Rectal smooth muscle tissue (tissue), 1 donor: ENCODE measurements around the gene CBX1.
A peak's percentile ranks its signal among the peaks of the same experiment; 100 is the strongest.

Experiments used
- H3K27ac ChIP-seq: one replicate; pipeline ENCODE4 v1.7.0; 2013; ENCODE audit warnings: low read depth, low read length, inconsistent platforms
- H3K27me3 ChIP-seq: one replicate; pipeline ENCODE4 v1.7.0; 2013; ENCODE audit warnings: low read length; ENCODE audit not compliant: control insufficient read depth, insufficient read depth
- H3K36me3 ChIP-seq: one replicate; pipeline ENCODE4 v1.7.0; 2013; ENCODE audit warnings: low read length; ENCODE audit not compliant: control insufficient read depth, insufficient read depth
- H3K4me1 ChIP-seq: one replicate; pipeline ENCODE4 v1.7.0; 2013; ENCODE audit warnings: low read length; ENCODE audit not compliant: control insufficient read depth, insufficient read depth
- H3K4me3 ChIP-seq: one replicate; pipeline ENCODE4 v1.7.0; 2013; ENCODE audit warnings: low read length
- H3K9ac ChIP-seq: one replicate; pipeline ENCODE4 v1.7.0; 2013; ENCODE audit warnings: low read length

Gene CBX1

DNA sequence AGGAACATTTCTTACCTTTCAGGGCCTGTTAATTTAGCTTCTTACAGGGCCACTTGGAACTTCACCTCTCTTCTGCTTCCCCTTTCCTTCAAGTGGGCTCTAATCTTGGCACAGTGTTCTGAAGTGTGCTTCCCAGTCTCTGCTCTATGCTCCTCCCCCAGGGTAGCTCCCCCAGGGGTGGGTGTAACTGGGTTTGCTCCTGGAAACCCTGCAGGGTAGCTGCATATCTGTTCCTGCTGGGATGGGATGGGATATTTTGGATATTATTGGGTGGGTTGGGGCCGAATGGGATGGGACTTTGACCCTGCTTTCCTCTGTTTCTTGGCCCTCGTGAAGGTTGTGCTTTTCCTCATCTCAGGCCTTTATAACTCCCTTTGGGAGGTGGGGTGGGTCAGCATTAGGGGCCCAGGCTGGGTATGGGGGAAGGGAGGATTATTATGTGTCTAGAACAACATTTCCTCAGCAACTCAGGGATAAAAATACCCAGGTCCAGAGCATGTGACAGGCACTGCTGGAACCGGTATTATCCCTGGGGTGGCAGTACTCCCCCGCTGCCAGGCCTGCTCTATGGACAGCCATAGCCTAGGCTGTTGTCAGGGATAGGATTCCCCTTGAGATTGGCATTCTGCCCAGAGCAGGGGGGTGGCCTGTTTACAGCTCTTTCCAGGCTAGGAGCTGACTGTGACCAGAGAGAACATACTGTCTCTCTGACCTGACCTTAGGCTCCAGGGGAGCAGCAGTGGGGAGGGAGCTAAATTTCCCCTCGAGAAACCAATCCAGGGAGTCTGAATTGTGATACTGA is 48.1 kb downstream of the CBX1 start:
- Histone ChIP-seq H3K4me1 (peaks cover 37% of the 10 kb centered on the region), H3K27me3 (no peaks in the 10 kb centered on the region), H3K4me3 (peak overlapping the region; percentile 42), H3K9ac (no peak overlapping the region), H3K27ac (peak overlapping the region; percentile 82), H3K36me3 (peaks cover 33% of the 10 kb centered on the region)

DNA sequence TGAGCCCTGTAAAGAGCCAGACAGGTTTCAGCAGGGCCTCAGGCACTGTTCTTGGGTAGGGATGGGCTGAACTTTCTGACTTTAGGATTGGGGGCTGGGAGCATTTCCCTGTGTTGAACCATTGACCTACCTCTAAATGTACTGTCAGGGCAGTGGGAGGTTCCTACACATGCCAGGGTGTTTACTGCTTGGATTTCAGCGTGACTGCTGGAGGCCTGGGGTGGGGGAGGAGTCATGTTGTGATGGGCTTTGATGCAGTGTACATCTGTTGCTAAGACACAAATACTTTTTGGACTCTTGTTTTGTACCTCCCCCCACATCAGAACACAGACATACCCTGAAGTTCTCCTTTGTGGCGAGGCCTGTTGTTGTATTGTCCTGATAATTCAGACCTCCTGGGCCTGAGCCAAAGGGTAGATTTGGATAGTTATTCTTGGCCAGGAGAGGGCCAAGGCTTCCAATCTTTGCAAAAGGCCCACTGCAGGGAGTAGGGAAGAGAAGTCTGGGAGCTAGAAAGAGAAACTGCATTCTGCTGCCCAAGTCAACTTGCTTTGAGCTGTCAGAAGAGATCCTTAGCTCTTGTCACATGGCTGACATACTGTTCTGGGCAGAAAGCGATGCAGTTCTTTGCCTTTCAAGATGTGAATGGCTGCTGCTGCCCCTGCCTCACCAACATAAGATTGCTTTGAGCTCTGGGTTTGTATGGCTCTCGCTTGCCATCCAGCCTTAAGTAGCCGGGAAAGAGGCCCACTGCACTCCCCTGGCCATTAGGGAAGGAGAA is 49.4 kb downstream of the CBX1 start:
- Histone ChIP-seq H3K27ac (peak overlapping the region; percentile 82), H3K27me3 (no peaks in the 10 kb centered on the region), H3K9ac (peak overlapping the region; percentile 14), H3K36me3 (peaks cover 22% of the 10 kb centered on the region), H3K4me1 (peaks cover 40% of the 10 kb centered on the region), H3K4me3 (peak overlapping the region; percentile 42)

DNA sequence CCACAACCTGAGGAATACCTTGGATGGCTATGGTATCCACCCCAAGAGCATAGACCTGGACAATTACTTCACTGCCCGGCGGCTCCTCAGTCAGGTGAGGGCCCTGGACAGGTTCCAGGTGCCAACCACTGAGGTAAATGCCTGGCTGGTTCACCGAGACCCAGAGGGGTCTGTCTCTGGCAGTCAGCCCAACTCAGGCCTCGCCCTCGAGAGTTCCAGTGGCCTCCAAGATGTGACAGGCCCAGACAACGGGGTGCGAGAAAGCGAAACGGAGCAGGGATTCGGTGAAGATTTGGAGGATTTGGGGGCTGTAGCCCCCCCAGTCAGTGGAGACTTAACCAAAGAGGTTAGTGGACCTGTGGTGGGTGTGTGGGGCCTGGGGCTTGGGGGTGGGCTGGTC is 50.0 kb downstream of the CBX1 start:
- peak overlapping the region; percentile 82 for H3K27ac ChIP-seq
- H3K36me3 ChIP-seq: peaks cover 16% of the 10 kb centered on the region
- peaks cover 42% of the 10 kb centered on the region for H3K4me1 ChIP-seq
- no peaks in the 10 kb centered on the region for H3K27me3 ChIP-seq
- H3K4me3 ChIP-seq: peak overlapping the region; percentile 10
- no peak overlapping the region for H3K9ac ChIP-seq

DNA sequence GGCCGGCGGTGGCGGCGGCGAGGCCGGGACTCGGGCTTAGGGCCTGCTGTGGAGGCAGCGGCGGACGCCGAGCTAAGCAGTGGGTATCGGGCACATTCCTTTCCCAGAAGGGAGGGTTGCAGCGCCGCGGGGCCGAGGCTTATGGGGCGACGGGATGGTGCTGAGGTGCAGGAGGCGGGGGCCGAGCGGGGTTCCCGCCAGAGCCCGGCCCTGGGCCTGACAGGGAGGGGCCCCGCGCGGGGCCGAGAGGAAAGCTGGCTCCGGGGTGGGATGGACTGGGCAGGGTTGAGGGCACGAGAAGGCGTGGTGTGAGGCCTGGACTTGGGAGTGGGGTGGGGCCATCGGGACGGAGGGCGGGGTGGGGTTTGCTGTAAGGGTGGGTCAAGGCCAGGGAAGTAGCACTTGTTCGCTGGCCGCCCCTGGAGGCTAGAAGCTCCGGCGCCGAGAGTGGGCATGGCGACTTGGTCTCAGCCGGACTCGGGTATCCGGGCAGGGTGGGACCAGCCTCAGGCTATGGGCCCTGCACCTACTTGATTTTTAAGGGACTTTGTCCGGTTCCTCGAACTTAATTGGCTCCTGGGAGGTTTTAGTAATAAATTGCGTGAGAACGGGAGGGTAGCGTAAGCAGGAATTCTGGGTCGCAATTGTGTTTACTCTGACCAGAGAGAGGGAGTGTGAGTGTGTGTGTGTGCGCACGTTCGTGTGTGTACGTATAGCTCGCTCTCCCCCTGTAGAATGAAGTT is 52.7 kb downstream of the CBX1 start:
- peak overlapping the region; percentile 93 for H3K27ac ChIP-seq
- peaks cover 9% of the 10 kb centered on the region for H3K36me3 ChIP-seq
- peaks cover 36% of the 10 kb centered on the region for H3K4me1 ChIP-seq
- H3K27me3 ChIP-seq: no peaks in the 10 kb centered on the region
- H3K4me3 ChIP-seq: peak overlapping the region; percentile 68
- H3K9ac ChIP-seq: peak overlapping the region; percentile 69

DNA sequence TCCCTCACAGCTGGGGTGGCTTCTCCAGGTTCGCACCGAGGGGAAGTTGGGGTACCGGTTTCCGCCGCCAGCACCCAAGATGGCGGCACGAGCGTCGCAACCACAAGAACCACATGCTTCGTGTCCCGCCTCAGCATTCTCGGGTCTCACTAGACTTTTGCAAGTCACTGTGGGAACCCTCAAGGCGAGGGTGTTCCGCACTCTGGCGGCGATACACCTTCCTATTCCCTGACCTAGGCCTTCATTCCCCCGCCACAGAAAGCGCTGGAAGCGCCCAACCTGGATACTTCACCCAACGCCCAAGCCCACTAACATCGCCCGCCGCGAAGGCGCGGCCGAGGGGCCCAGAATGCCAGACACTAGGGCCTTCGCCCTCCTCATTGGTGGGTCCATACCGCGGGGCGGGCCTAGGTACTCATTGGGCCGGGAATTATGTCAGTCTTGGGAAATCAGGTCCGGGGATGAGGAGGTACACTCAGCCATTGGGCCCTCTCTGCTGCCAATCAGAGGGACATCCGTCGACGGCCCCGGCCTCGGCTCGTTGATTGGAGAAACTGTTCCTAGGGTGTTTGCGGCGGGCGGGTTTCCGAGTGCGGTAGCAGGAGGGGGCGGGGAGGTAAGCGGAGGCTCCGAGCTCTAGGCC is 53.4 kb downstream of the CBX1 start, which contains the start of gene NFE2L1:
Gene NFE2L1, plus strand, starts transcription at position 619 of the 643 bp plus-strand sequence. CDS start 2,760 bp downstream, outside the sequence.
- Histone ChIP-seq H3K4me1 (peaks cover 29% of the 10 kb centered on the region), H3K27ac (peak within 1 kb of the TSS; percentile 98), H3K27me3 (no peaks in the 10 kb centered on the region), H3K36me3 (peaks cover 9% of the 10 kb centered on the region), H3K4me3 (peak within 1 kb of the TSS; percentile 93), H3K9ac (peak within 1 kb of the TSS; percentile 81)

DNA sequence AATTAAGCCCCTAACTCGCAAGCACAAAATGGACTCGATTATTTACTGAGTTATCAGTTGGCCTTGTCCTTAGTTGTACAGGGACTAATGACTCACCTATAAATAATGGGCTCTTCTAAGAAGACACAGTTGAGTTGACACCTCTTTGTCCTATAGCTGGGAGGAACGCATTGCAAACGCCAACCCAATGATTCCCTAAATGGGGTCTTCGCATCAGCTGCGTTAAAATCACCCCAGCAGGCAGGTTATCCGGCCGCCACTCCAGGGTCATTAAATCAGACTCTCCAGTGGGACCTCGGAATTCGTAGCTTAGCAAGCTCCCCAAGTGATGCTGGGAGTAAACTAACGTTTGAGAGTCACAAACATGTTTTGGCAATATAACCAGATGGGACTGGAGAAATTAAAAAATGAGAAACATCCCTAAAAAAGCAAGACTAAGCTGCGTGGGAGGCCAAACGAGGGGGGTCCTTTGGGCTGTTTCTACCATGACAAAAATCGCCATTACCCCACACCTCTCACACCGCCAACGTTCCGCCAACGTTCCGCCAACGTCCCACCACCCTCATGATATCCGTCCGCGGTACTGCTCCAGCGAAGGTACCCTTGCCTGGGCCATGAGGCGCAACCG is 54.1 kb downstream of the CBX1 start:
- peak overlapping the region; percentile 93 for H3K4me3 ChIP-seq
- H3K36me3 ChIP-seq: peaks cover 5% of the 10 kb centered on the region
- H3K27ac ChIP-seq: peak overlapping the region; percentile 98
- H3K27me3 ChIP-seq: no peaks in the 10 kb centered on the region
- peak overlapping the region; percentile 81 for H3K9ac ChIP-seq
- H3K4me1 ChIP-seq: peaks cover 22% of the 10 kb centered on the region

DNA sequence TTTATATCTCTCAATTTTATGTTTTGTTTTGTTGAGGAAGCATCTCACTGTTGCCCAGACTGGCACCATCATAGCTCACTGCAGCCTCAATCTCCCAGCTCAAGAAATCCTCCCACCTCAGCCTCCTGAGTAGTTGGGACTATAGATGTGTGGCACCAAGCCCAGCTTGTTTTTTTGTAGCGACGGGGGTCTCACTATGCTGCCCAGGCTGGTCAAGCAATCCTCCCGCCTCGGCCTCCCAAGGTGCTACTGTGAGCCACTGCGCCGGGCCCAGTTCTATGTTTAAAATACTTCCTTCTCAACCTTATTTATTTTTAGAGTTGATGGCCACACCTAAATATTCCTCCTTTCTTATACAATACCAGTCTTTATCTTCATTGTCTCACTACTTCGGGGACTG is 55.0 kb downstream of the CBX1 start:
- H3K9ac ChIP-seq: no peak overlapping the region
- no peak overlapping the region for H3K27ac ChIP-seq
- H3K4me3 ChIP-seq: no peak overlapping the region

DNA sequence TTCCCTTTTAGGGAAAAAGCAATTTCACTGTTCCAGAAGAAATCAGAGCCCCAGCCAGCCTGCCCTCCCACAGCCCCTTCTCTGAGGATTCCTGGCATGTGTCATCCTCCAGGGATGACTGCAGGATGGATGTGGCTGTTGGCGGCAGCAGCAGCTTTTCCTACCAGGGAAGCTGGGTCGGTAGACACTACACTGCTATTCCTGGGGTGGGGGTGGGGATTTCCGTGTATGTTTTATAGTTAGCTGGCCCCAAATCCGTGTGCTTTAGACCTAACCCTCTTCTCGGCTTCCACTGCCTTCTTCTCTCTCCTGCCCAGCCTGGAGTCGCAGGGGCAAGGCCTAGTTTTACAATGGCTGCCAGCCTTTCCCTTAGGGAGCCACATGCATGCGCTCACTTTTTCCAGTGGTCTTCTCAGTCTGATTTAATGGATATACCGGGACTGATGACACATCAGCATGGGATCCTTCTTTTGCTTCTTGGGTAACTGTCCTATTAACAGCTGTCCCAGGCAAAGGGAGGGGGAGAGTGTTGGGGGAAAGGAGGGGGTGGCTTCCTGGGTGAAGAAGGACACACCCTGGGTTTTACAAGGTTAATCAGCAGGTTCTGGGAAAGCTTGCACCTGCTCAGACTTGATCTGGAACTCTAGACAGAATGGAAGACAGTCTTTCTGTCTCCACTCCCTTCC is 55.8 kb downstream of the CBX1 start:
- H3K27ac ChIP-seq: no peak overlapping the region
- H3K4me1 ChIP-seq: peaks cover 10% of the 10 kb centered on the region
- H3K9ac ChIP-seq: no peak overlapping the region
- no peaks in the 10 kb centered on the region for H3K27me3 ChIP-seq
- H3K4me3 ChIP-seq: no peak overlapping the region
- no peaks in the 10 kb centered on the region for H3K36me3 ChIP-seq

More for the DNA sequence above, 55.0 kb downstream of the CBX1 start:
- no peaks in the 10 kb centered on the region for H3K27me3 ChIP-seq
- H3K4me1 ChIP-seq: peaks cover 18% of the 10 kb centered on the region
- peaks cover 2% of the 10 kb centered on the region for H3K36me3 ChIP-seq

DNA sequence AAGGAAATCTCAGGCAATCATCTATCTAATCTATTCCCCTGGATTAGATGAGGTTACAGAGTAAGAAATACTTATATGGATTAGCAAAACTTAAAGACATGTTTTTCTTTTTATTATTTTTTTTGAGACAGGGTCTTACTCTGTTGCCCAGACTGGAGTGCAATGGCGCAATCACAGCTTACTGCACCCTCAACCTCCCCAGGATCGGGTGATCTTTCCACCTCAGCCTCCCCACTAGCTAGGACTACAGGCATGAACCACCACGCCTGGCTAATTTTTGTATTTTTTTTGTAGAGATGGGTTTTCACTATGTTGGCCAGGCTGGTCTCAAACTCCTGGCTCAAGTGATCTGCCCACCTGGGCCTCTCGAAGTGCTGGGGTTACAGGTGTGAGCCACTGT is 56.4 kb downstream of the CBX1 start:
- Histone ChIP-seq H3K4me1 (peaks cover 8% of the 10 kb centered on the region), H3K9ac (no peak overlapping the region), H3K27ac (no peak overlapping the region), H3K36me3 (no peaks in the 10 kb centered on the region), H3K4me3 (no peak overlapping the region), H3K27me3 (no peaks in the 10 kb centered on the region)

DNA sequence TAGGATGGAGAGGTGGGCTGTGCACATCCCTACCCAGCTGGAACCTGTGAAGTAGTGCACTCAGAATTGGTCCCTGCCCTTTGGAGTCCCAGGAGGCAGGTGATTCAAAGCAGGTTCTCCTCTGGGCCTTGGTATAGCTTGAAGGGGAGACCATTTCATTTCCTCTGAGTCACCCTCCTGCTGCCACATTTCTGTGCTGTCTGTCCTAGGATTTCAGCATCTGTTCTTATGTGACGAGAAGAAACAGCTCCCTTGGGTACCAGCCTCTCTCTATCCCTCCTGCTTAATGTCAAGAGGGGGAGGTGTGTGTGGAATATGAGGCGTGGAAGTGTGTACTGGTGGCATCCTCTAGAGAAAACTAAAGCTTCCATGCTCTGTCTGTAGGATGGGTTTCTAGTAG is 58.1 kb downstream of the CBX1 start:
- Histone ChIP-seq H3K27ac (no peak overlapping the region), H3K9ac (no peak overlapping the region), H3K4me3 (no peak overlapping the region)

DNA sequence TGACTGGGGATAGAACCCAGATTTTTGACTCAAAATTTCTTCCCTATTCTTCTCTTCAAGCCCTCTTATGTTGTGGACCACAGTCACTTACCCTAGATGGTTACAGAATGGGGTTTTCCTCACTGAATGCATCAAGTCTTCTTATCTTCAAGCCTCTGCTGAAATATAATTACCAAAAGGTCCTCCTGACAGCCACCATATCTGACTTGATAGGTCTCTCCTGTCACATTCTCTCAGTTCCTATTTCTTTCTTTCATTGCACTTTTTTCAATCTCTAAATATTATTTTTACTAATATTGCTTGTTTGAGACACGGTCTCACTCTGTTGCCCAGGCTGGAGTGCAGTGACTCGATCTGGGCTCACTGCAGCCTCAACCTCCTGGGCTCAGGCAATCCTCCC is 62.6 kb downstream of the CBX1 start:
- Histone ChIP-seq H3K4me1 (peaks cover 8% of the 10 kb centered on the region), H3K27ac (no peak overlapping the region)

More for the DNA sequence above, 58.1 kb downstream of the CBX1 start:
- H3K27me3 ChIP-seq: no peaks in the 10 kb centered on the region
- H3K4me1 ChIP-seq: peaks cover 5% of the 10 kb centered on the region
- no peaks in the 10 kb centered on the region for H3K36me3 ChIP-seq

More for the DNA sequence above, 62.6 kb downstream of the CBX1 start:
- Histone ChIP-seq H3K9ac (no peak overlapping the region), H3K4me3 (no peak overlapping the region), H3K36me3 (no peaks in the 10 kb centered on the region), H3K27me3 (peaks cover 3% of the 10 kb centered on the region)
